GM18873 (cell line): ENCODE measurements around the gene RMC1.
"Not testable (repeated sequence)": the region's sequence is repeated elsewhere in the genome, so short reads cannot be mapped to it uniquely, and the experiment has no call there.

ENCODE experiments used
- ATAC-seq: cut with Tn5 transposase; IDR thresholded peaks from one replicate; pipeline ENCODE4 v1.9.1; 2021; ENCODE audit warnings: mild to moderate bottlenecking, moderate library complexity, moderate number of reproducible peaks; ENCODE audit not compliant: unreplicated experiment, low FRiP score

Gene RMC1

GRCh38 chr18:23551978-23552377 lies 48.7 kb downstream of the RMC1 start:
- no peak for ATAC-seq

GRCh38 chr18:23552505-23552904 lies 49.2 kb downstream of the RMC1 start:
- no peak for ATAC-seq

GRCh38 chr18:23553887-23554286 lies 50.6 kb downstream of the RMC1 start:
- no peak for ATAC-seq

GRCh38 chr18:23556145-23556780 lies 53.0 kb downstream of the RMC1 start:
- no peak for ATAC-seq

DNA sequence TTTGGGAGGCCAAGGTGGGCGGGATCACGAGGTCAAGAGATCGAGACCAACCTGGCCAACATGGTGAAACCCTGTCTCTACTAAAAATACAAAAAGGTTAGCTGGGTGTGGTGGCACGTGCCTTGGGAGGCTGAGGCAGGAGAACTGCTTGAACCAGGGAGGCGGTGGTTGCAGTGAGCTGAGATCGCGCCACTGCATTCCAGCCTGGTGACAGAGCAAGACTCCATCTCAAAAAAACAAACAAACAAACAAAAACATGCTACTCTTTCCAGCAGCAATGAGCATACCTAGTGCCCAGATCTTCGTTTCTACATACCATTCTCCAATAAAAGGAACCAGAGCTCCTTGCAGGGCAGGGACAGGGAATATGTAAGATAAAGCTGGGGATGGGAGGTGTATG lies 54.2 kb downstream of the RMC1 start:
- not testable (repeated sequence) for ATAC-seq

DNA sequence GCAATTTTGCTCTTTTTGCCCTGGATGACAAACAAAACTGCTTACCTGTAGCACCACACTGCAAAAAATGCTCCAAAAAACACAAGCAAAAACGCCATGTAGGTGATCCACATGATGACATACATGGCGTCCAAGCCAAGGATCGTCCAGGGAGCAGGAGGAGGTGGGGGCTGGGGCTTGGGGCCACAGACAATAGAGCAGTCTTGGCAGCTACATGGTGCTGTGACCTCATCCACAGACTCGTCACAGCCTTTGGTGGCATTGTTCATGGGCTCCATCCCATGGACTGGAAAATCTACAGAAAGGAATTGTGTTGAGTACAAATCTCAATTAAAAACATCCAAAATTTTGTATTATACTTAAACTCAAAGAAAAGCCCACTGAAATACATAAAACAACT lies 56.9 kb downstream of the RMC1 start:
- ATAC-seq: no peak

GRCh38 chr18:23563377-23564043 lies 60.2 kb downstream of the RMC1 start:
- no peak for ATAC-seq

DNA sequence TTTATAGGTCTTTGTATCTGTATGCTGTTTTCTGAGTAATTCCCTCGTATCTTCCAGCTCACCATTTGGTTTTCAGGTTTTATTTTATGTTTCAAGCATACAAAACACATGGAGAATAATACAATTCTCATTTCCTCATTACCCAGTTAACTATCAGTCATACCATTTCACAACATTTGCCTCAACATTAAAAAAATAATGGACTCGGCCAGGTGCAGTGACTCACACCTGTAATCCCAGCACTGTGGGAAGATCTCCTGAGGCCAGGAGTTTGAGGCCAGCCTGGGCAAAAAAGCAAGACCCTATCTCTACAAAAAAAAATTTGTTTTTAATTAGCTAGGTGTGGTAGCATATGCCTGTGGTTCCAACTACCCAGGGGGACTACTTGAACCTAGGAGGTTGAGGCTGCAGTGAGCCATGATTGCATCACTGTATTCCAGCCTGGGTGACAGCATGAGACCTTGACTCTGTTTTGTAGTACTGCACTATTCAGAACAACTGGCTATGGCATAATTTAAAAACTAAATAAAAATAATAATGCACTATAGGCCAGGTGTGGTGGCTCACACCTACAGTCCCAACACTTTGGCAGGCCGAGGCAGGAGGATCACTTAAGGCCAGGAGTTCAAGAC lies 62.7 kb downstream of the RMC1 start:
- no peak for ATAC-seq

- ATAC-seq: no peak
Measured at GRCh38 chr18:23567671-23568070, 64.4 kb downstream of the RMC1 start.

GRCh38 chr18:23568281-23569138 lies 65.2 kb downstream of the RMC1 start:
- no peak for ATAC-seq

DNA sequence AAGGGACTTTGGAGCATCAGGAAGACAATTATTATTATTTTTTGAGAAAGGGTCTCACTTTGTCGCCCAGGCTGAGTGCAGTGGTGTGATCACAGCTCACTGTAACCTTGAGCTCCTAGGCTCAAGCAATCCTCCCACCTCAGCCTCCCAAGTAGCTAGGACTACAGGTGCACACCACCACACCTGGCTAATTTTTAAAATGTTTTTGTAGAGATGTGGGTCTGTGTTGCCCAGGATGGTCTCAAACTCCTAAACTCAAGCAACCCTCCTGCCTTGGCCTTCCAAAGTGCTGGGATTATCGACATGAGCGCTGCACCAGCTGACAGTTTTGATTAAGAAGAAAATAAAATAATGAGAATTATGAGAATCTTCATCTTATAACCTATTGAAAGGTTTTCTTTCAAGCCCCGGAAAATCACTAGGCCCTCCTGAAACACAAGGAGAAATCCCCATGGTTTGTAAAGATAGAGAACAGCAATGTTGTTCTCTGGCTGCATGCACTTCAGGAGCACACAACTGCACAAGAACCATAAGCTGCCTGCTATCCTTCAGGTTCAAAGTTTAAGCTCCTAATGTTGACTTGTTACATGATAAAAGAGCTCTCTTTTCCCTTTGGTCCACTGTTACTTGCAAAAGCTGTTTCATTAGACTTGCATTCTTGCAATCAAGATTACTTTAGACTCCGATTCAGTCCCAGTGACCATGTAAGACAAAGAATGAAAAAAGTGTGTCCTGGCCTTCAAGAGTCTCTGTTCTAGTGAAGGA lies 66.2 kb downstream of the RMC1 start:
- ATAC-seq: no peak

DNA sequence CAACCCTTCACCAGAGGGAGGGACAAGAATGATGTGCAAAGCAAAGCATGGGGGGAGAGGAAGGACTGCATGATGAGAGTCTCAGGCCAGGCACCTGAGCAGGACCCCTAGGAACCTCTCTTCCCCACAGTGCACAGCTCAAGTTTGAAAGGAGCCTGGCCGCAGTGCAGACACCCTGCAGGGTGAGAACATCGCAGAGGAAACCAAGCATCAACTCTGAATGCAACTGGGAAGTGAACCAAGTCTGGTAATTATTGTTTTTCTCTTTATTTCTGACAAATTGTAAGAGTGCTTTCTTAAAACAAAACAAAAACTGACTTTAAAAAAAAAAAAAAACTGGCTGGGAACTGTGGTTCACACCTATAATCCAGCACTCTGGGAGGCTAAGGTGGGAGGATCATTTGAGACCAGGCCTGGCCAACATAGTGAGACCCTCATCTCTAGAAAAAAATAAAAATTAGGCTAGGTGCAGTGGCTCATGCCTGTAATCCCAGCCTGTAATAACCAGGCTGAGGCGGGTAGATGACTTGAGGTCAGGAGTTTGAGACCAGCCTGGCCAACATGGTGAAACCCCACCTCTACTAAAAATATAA lies 67.7 kb downstream of the RMC1 start:
- ATAC-seq: no peak

DNA sequence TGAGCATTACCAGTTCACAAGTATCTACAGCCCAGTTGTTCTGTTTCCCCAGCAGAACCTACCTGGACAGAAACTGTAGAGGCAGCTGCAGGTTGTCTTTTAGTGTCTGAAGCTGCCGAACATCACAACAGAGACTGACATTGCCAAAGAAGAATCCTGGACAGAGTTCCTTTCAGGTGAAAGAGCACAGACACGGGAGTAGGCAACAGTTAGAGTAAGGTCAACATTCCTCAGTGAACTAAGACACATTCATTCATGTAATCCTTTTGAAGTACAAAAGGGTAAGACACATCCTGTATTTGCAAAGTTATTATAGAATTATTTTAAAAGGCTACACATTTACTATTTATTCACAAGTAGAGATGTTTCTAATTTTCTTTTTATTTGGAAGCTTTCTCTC lies 68.7 kb downstream of the RMC1 start:
- ATAC-seq: no peak

- no peak for ATAC-seq
Measured at GRCh38 chr18:23572570-23572969, 69.3 kb downstream of the RMC1 start.

- ATAC-seq: no peak
Measured at GRCh38 chr18:23573020-23573419, 69.7 kb downstream of the RMC1 start.

DNA sequence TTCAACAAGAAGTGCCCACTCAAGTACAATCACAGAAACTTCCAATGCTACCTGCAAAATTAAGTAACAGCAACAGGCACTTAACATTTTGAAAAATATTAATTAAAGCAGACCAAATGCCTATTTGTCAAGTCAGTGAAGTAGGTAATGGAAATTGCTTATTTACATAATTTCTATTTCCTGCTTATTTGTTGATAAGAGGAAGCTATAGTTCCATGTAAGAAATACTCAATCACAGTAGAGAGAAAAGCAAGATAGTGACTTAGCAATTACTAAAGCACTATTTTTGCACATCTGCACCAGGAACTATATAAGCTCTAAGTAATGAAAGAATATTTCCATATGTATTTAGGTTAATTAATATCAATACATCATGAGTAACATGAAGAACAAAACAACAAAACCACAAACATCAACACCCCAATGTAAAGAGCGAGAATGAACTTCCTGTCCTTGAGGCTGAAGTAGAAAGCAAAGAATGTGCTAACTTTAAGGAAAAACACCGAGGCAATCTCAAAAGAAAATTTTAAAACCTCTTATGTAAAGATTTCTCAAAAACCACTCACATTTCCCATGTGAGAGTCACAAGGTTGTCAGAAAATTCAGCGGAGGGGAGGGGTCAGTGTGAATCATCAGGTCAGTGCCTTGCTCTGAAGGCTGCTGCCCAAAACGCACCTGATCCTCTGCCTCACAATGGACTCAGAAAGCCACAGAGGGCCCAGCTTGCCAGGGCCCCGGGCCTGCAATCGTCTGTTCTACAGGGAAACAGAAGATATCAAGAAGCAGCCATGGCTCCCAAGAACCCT lies 70.5 kb downstream of the RMC1 start:
- no peak for ATAC-seq

GRCh38 chr18:23574611-23575308 lies 71.4 kb downstream of the RMC1 start:
- no peak for ATAC-seq

DNA sequence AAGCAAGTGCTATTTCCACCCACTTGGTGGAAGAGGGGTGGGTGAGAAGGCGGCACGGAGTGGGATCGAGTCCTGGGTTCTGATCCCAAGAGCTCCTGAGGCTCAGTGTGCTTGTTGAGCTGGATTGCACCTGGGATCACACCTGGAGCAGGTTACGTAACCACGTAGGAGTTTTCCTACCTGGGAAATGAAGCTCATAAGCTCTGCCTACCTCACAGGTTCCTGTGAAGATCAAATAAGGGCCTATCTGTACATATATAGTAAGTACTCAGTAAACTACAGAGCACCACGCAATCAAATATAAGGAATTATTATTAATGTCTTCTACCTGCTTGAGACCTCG lies 72.0 kb downstream of the RMC1 start:
- ATAC-seq: no peak

GRCh38 chr18:23577521-23577920 lies 74.2 kb downstream of the RMC1 start:
- ATAC-seq: not testable (repeated sequence)
